Right cardiac atrium (tissue), 5 donors: ENCODE data around the gene MACO1. TPM values are rescaled to one million over a fixed set of nuclear protein-coding genes. Genes with fewer than 3 reads are reported as not detected.

Experiments used
- ATAC-seq, 2 donors: fragments of 200-7000 bp; cut with Tn5 transposase; one replicate each; pipeline versions ENCODE4 v1.8.0 to v1.9.1; 2020; ENCODE audit warnings: moderate library complexity in 2 of 2, mild to moderate bottlenecking in 1 of 2
- DNase-seq, 3 donors: peaks; one replicate each; pipeline ENCODE4 v3.0.0-alpha.2; 2020
- H3K27ac ChIP-seq: one replicate; pipeline ENCODE4 v1.5.1; 2013; ENCODE audit warnings: mild to moderate bottlenecking, low read length, control low read depth, moderate library complexity
- H3K27me3 ChIP-seq: one replicate; pipeline ENCODE4 v1.6.1; 2013; ENCODE audit not compliant: control insufficient read depth, insufficient read depth
- H3K4me1 ChIP-seq: one replicate; pipeline ENCODE4 v1.6.1; 2013; ENCODE audit warnings: low read length; ENCODE audit not compliant: control insufficient read depth, insufficient read depth
- H3K4me3 ChIP-seq: one replicate; pipeline ENCODE4 v1.5.1; 2013; ENCODE audit warnings: low read length, control low read depth
- H3K9me3 ChIP-seq: one replicate; pipeline ENCODE4 v1.6.1; 2013; ENCODE audit warnings: low read length; ENCODE audit not compliant: control insufficient read depth
- WGBS: extraction: QIAGEN DNeasy Blood & Tissue Kit; methylation state at CpG from one replicate; pipeline ENCODE4 v1.1.7; 2013; 5-methylcytosine and 5-hydroxymethylcytosine counted together
- intact Hi-C, 4 donors: fragments of 100-400 bp; cut with DNase I; formaldehyde crosslinking; loops; one replicate each; pipeline versions ENCODE4 v1.11.0 to v1.14.0; 2022 to 2023
- polyA plus RNA-seq: library from polyadenylated mRNA; stranded (reverse); fragments of 200-250 nt; gene quantifications from one replicate; pipeline ENCODE4 v1.2.3, GENCODE V29; 2013
- total RNA-seq, 4 donors: library from RNA; stranded (reverse); fragmentation: NEBNext Ultra II Directional; extraction: Animal tissue kit (Norgen Biotek cat#: 25700); gene quantifications; one replicate each; pipeline ENCODE4 v1.2.1, GENCODE V29; 2021
- donor health status: healthy with polysubstance abuse.
- donor health status: DM: no; HTN: yes; CAD: no.
- donor health status: DM: no; HTN: no; CAD: no.
- donor health status: DM: no; HTN: yes; CAD: no; lungs with severe emphysema.
- donor health status: DM: yes; HTN: yes; CAD: no.

The MACO1 gene
- total and polyA plus RNA-seq, 5 donors: 8.8 to 20.2 (median 17.1) TPM

DNA sequence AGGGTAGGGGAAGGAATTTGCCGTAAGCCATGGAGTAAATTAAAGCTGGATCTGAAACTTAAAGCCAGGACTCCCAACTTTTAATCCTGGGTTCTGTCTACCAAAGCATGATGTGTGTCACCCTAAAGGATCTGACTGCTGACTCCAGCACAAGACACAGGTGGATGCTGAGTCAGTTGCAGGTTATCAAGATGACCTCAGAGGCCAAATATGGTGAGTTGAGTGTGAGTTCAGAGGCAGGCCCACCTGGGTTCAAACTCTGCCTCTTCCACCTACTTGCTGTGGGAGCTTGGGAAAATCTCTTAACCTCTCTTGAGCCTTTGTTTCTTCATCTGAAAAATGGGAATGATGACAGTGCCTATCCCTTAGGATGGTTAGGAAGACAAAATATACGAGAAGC lies 96.1 kb downstream of the MACO1 start:
- no peak overlapping the region for H3K27ac ChIP-seq
- H3K4me3 ChIP-seq: no peak overlapping the region
- DNase-seq (no peak), ATAC-seq (no peak)
- no peaks in the 10 kb centered on the region for H3K27me3 ChIP-seq
- no peaks in the 10 kb centered on the region for H3K9me3 ChIP-seq
- 87% methylated on average over 2 of the region's 2 CpGs for WGBS
- H3K4me1 ChIP-seq: no peaks in the 10 kb centered on the region
- intact Hi-C loops: loop anchor here in 3 of 4 donors (10.0 kb wide), 2 partner anchors 102 to 122 kb away; partner anchors contain the start of gene RHCE (in 1 of the 3)

- H3K27ac ChIP-seq: no peak overlapping the region
- ATAC-seq: no peak
- no peaks in the 10 kb centered on the region for H3K9me3 ChIP-seq
- DNase-seq: no peak
- no peaks in the 10 kb centered on the region for H3K4me1 ChIP-seq
- H3K4me3 ChIP-seq: no peak overlapping the region
- 74% methylated on average over 12 of the region's 12 CpGs for WGBS
- intact Hi-C loops: loop anchor here in 3 of 4 donors (10.0 kb wide), 2 partner anchors 103 to 123 kb away; partner anchors contain the start of gene RHCE (in 1 of the 3)
- H3K27me3 ChIP-seq: no peaks in the 10 kb centered on the region
Measured at GRCh38 chr1:25527226-25527846, 96.6 kb downstream of the MACO1 start.

- ATAC-seq (no peak), DNase-seq (no peak)
- Histone ChIP-seq H3K27me3 (no peaks in the 10 kb centered on the region), H3K4me1 (no peaks in the 10 kb centered on the region), H3K27ac (no peak overlapping the region), H3K9me3 (no peaks in the 10 kb centered on the region), H3K4me3 (no peak overlapping the region)
- 89% methylated on average over 21 of the region's 21 CpGs for WGBS
- intact Hi-C loops: loop anchor here in 3 of 4 donors (10.0 kb wide), 2 partner anchors 103 to 123 kb away; partner anchors contain the start of gene RHCE (in 1 of the 3)
Measured at GRCh38 chr1:25527946-25528595, 97.4 kb downstream of the MACO1 start.

- intact Hi-C loops: loop anchor here in 3 of 4 donors (10.0 kb wide), 2 partner anchors 104 to 124 kb away; partner anchors contain the start of gene RHCE (in 1 of the 3)
- Histone ChIP-seq H3K4me3 (no peak overlapping the region), H3K9me3 (no peaks in the 10 kb centered on the region), H3K4me1 (no peaks in the 10 kb centered on the region), H3K27me3 (no peaks in the 10 kb centered on the region), H3K27ac (no peak overlapping the region)
- WGBS: 81% methylated on average over 7 of the region's 7 CpGs
- no peak for DNase-seq
- ATAC-seq: no peak
Measured at GRCh38 chr1:25528881-25529517, 98.3 kb downstream of the MACO1 start.

DNA sequence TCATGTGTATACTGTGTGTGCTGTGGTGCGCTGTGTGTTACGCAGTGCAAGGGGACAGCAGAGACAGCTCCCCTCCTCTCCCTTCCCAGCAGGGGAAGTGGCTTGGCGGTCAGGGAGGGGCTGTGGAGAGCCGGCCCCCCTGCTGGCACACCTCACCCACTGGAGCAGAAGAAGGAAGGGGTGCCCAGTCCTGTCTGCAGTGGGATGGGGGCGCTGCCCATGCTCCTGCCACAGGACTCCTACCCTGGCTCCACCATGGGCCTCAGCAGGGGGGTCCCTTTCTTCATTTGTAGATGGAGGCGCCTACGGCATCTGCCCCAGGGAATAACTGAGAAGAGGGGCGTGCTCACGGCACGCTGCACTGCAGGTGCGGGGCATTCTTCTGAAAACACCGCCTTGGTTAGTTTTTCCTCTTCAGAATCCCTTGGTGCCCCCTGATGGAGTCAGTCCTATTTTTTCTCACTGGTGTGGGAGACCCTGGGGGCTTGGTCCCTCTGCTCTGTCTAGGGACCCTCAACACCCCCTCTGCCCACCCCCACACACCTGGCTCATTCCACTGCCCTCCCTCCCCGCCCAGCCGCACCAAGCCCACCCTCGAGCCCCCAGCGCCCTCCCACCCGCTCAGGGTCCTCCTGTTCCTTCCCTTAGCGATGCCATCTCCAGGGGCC lies 99.0 kb downstream of the MACO1 start:
- intact Hi-C loops: loop anchor here in 3 of 4 donors (10.0 kb wide), 2 partner anchors 105 to 125 kb away; partner anchors contain the start of gene RHCE (in 1 of the 3)
- 86% methylated on average over 18 of the region's 18 CpGs for whole genome bisulfite sequencing

GRCh38 chr1:25530186-25531081 lies 99.7 kb downstream of the MACO1 start:
- no peak overlapping the region for H3K27ac ChIP-seq
- intact Hi-C loops: no loop called here
- no peak for ATAC-seq

More for the DNA sequence above, 99.0 kb downstream of the MACO1 start:
- no peaks in the 10 kb centered on the region for H3K4me1 ChIP-seq
- H3K4me3 ChIP-seq: no peak overlapping the region
- no peak for DNase-seq
- ATAC-seq: no peak
- no peaks in the 10 kb centered on the region for H3K27me3 ChIP-seq
- H3K9me3 ChIP-seq: no peaks in the 10 kb centered on the region
- H3K27ac ChIP-seq: no peak overlapping the region

DNA sequence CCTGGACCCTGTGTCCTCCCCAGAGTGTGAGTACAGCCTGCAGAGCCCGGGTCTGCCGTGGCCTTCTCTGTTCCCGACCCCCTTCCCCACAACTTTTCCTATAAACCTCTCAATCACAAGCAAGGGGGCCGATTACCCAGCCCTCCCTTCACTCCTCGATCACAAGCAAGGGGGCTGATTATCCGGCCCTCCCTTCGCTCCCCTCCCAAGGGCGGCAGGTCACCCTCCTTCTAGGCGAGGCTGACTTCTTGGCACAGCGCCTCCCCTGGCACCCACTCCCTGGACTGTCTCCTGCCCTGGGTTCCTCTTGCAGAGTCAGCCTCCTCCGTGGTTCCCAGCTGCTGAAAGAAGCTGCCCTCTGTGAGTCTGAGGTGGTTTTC lies 100.4 kb downstream of the MACO1 start:
- ATAC-seq: no peak
- H3K27ac ChIP-seq: no peak overlapping the region
- no peaks in the 10 kb centered on the region for H3K4me1 ChIP-seq
- DNase-seq: no peak
- intact Hi-C loops: no loop called here
- no peaks in the 10 kb centered on the region for H3K27me3 ChIP-seq
- WGBS: 78% methylated on average over 11 of the region's 11 CpGs
- H3K4me3 ChIP-seq: no peak overlapping the region
- H3K9me3 ChIP-seq: no peaks in the 10 kb centered on the region

More at GRCh38 chr1:25530186-25531081, 99.7 kb downstream of the MACO1 start:
- H3K27me3 ChIP-seq: no peaks in the 10 kb centered on the region
- H3K4me1 ChIP-seq: no peaks in the 10 kb centered on the region
- DNase-seq: no peak
- H3K9me3 ChIP-seq: no peaks in the 10 kb centered on the region
- no peak overlapping the region for H3K4me3 ChIP-seq
- 91% methylated on average over 22 of the region's 22 CpGs for WGBS

GRCh38 chr1:25532970-25533369 lies 102.3 kb downstream of the MACO1 start:
- no peaks in the 10 kb centered on the region for H3K9me3 ChIP-seq
- intact Hi-C loops: no loop called here
- ATAC-seq (no peak), DNase-seq (no peak)
- WGBS: 90% methylated on average over 3 of the region's 3 CpGs
- no peak overlapping the region for H3K27ac ChIP-seq
- no peaks in the 10 kb centered on the region for H3K4me1 ChIP-seq
- H3K4me3 ChIP-seq: no peak overlapping the region
- no peaks in the 10 kb centered on the region for H3K27me3 ChIP-seq

GRCh38 chr1:25533775-25534409 lies 103.2 kb downstream of the MACO1 start:
- DNase-seq: no peak
- Histone ChIP-seq H3K4me1 (no peaks in the 10 kb centered on the region), H3K9me3 (no peaks in the 10 kb centered on the region), H3K4me3 (no peak overlapping the region), H3K27me3 (no peaks in the 10 kb centered on the region), H3K27ac (no peak overlapping the region)
- WGBS: 80% methylated on average over 9 of the region's 9 CpGs
- ATAC-seq: no peak
- intact Hi-C loops: no loop called here

- no peaks in the 10 kb centered on the region for H3K27me3 ChIP-seq
- intact Hi-C loops: no loop called here
- H3K4me3 ChIP-seq: no peak overlapping the region
- ATAC-seq (no peak), DNase-seq (no peak)
- no peaks in the 10 kb centered on the region for H3K4me1 ChIP-seq
- 96% methylated on average over 4 of the region's 4 CpGs for WGBS
- H3K27ac ChIP-seq: no peak overlapping the region
- H3K9me3 ChIP-seq: no peaks in the 10 kb centered on the region
Measured at GRCh38 chr1:25534410-25534788, 103.7 kb downstream of the MACO1 start.
